ENCODE results near the gene ATP5F1D.

Gene ATP5F1D

GRCh38 chr19:1241417-1242095 is at the start of gene ATP5F1D:
Gene ATP5F1D (plus strand): TSS chr19:1241751. CDS start chr19:1241851, 100 bp downstream.
- TF ChIP-seq GATA2 (IDR thresholded peaks at IDR 0.05; ENCODE audit: low read depth, low read length), result peak; percentile 37; the same call in 1 of the 2 replicates
- no peak for TF ChIP-seq GATA3 (IDR thresholded peaks at IDR 0.05; ENCODE audit: low read depth, low read length)

GRCh38 chr19:1199531-1199930 is 42.0 kb upstream of the ATP5F1D start:
- TF ChIP-seq GATA3 (IDR thresholded peaks at IDR 0.05; ENCODE audit: low read depth, low read length), result no peak

GRCh38 chr19:1205114-1206099 is 36.1 kb upstream of the ATP5F1D start, which contains the start of gene STK11:
Gene STK11 (plus strand): TSS chr19:1205778. CDS start chr19:1206914, 1,136 bp downstream.
- TF ChIP-seq GATA3 (IDR thresholded peaks at IDR 0.05; ENCODE audit: low read depth, low read length) (no peak), GATA2 (IDR thresholded peaks at IDR 0.05; ENCODE audit: low read depth, low read length) (no peak)

- no peak for TF ChIP-seq GATA3 (IDR thresholded peaks at IDR 0.05; ENCODE audit: low read depth, low read length)
- TF ChIP-seq GATA2 (IDR thresholded peaks at IDR 0.05; ENCODE audit: low read depth, low read length), result no peak
These were observed 35.2 kb upstream of the ATP5F1D start for GRCh38 chr19:1206150-1206863.

GRCh38 chr19:1206864-1207450 is 34.6 kb upstream of the ATP5F1D start:
- no peak for TF ChIP-seq GATA3 (IDR thresholded peaks at IDR 0.05; ENCODE audit: low read depth, low read length)
- no peak for TF ChIP-seq GATA2 (IDR thresholded peaks at IDR 0.05; ENCODE audit: low read depth, low read length)

GRCh38 chr19:1210227-1210538 is 31.4 kb upstream of the ATP5F1D start:
- TF ChIP-seq GATA2 (IDR thresholded peaks at IDR 0.05; ENCODE audit: low read depth, low read length) (no peak), GATA3 (IDR thresholded peaks at IDR 0.05; ENCODE audit: low read depth, low read length) (no peak)

- TF ChIP-seq GATA2 (IDR thresholded peaks at IDR 0.05; ENCODE audit: low read depth, low read length) (no peak), GATA3 (IDR thresholded peaks at IDR 0.05; ENCODE audit: low read depth, low read length) (no peak)
These were observed 29.9 kb upstream of the ATP5F1D start for GRCh38 chr19:1211494-1212234.

- TF ChIP-seq GATA3 (IDR thresholded peaks at IDR 0.05; ENCODE audit: low read depth, low read length) (no peak), GATA2 (IDR thresholded peaks at IDR 0.05; ENCODE audit: low read depth, low read length) (no peak)
These were observed 27.9 kb upstream of the ATP5F1D start for GRCh38 chr19:1213391-1214286.

GRCh38 chr19:1214299-1214861 is 27.2 kb upstream of the ATP5F1D start:
- no peak for TF ChIP-seq GATA2 (IDR thresholded peaks at IDR 0.05; ENCODE audit: low read depth, low read length)
- TF ChIP-seq GATA3 (IDR thresholded peaks at IDR 0.05; ENCODE audit: low read depth, low read length), result no peak

- TF ChIP-seq GATA2 (IDR thresholded peaks at IDR 0.05; ENCODE audit: low read depth, low read length), result no peak
- TF ChIP-seq GATA3 (IDR thresholded peaks at IDR 0.05; ENCODE audit: low read depth, low read length), result no peak
These were observed 26.5 kb upstream of the ATP5F1D start for GRCh38 chr19:1214862-1215731.

- TF ChIP-seq GATA3 (IDR thresholded peaks at IDR 0.05; ENCODE audit: low read depth, low read length) (no peak), GATA2 (IDR thresholded peaks at IDR 0.05; ENCODE audit: low read depth, low read length) (no peak)
These were observed 24.8 kb upstream of the ATP5F1D start for GRCh38 chr19:1216756-1217155.

Data from SH-SY5Y (cell line).